ENCODE measurements around the gene OTUD5.

OTUD5 gene, protein sequence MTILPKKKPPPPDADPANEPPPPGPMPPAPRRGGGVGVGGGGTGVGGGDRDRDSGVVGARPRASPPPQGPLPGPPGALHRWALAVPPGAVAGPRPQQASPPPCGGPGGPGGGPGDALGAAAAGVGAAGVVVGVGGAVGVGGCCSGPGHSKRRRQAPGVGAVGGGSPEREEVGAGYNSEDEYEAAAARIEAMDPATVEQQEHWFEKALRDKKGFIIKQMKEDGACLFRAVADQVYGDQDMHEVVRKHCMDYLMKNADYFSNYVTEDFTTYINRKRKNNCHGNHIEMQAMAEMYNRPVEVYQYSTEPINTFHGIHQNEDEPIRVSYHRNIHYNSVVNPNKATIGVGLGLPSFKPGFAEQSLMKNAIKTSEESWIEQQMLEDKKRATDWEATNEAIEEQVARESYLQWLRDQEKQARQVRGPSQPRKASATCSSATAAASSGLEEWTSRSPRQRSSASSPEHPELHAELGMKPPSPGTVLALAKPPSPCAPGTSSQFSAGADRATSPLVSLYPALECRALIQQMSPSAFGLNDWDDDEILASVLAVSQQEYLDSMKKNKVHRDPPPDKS

DNA sequence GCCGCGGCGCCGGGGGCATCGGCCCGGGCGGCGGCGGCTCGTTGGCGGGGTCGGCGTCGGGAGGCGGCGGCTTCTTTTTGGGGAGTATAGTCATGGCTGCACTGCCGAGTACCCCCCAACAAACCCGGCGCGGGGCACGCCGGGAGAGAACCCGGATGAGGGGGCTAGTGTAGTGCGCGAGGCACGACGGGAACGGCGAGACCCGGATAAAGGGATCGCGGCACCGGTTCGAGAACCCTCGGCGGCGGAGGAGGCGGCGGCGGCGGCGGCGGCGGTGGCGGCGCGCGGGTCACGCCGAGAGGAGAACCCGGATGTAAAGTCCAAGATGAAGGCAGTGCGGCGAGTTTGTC, at the start of gene OTUD5:
Gene OTUD5 (minus strand): TSS at position 131 of the 350 bp plus-strand sequence. CDS start 37 bp downstream, at position 94.
- Histone ChIP-seq H3K27me3 (ENCODE audit: control insufficient read depth, insufficient read depth, low read length) (no peaks in the 10 kb centered on the region), H3K4me1 (peaks cover 14% of the 10 kb centered on the region), H3K4me3 (ENCODE audit: low read depth, low read length) (peak within 1 kb of the TSS; percentile 88), H3K27ac (peak within 1 kb of the TSS; percentile 98), H3K4me2 (ENCODE audit: low read length) (peak within 1 kb of the TSS; percentile 85), H3K9ac (no peak within 1 kb of the TSS), H3K79me2 (peaks cover 34% of the 10 kb centered on the region), H3K36me3 (ENCODE audit: control insufficient read depth, insufficient read depth, low read length) (no peaks in the 10 kb centered on the region), H2AFZ (peak within 1 kb of the TSS; percentile 43), H3K9me3 (ENCODE audit: control insufficient read depth, low read length) (no peaks in the 10 kb centered on the region)
- TF ChIP-seq, protein P1, sequence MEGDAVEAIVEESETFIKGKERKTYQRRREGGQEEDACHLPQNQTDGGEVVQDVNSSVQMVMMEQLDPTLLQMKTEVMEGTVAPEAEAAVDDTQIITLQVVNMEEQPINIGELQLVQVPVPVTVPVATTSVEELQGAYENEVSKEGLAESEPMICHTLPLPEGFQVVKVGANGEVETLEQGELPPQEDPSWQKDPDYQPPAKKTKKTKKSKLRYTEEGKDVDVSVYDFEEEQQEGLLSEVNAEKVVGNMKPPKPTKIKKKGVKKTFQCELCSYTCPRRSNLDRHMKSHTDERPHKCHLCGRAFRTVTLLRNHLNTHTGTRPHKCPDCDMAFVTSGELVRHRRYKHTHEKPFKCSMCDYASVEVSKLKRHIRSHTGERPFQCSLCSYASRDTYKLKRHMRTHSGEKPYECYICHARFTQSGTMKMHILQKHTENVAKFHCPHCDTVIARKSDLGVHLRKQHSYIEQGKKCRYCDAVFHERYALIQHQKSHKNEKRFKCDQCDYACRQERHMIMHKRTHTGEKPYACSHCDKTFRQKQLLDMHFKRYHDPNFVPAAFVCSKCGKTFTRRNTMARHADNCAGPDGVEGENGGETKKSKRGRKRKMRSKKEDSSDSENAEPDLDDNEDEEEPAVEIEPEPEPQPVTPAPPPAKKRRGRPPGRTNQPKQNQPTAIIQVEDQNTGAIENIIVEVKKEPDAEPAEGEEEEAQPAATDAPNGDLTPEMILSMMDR (IDR thresholded peaks at IDR 0.05) = no peak

DNA sequence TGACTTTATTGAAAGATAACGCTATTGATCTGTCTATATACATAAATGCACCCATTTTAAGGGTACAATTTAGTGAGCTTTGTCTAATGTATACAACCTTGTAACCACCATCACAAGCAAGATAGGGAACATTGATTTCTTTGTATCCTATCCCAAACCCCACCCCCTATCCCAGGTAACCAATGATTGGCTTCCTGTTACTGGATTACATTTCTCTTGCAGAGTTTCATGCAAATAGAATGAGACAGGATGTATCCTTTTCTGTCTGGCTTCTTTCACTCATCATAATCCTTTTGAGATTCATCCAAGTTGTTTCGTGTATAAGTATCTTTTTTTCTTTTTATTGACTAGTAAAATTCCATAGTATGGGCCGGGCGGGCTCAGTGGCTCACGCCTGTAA, 46.3 kb upstream of the OTUD5 start:
- Histone ChIP-seq H3K79me2 (peaks cover 2% of the 10 kb centered on the region), H3K9ac (no peak overlapping the region), H2AFZ (no peak overlapping the region), H3K4me2 (ENCODE audit: low read length) (no peak overlapping the region), H3K36me3 (ENCODE audit: control insufficient read depth, insufficient read depth, low read length) (no peaks in the 10 kb centered on the region), H3K27me3 (ENCODE audit: control insufficient read depth, insufficient read depth, low read length) (no peaks in the 10 kb centered on the region), H3K4me1 (no peaks in the 10 kb centered on the region), H3K4me3 (ENCODE audit: low read depth, low read length) (no peak overlapping the region), H3K9me3 (ENCODE audit: control insufficient read depth, low read length) (no peaks in the 10 kb centered on the region), H3K27ac (no peak overlapping the region)
- TF ChIP-seq, protein P1 (IDR thresholded peaks at IDR 0.05) = no peak

DNA sequence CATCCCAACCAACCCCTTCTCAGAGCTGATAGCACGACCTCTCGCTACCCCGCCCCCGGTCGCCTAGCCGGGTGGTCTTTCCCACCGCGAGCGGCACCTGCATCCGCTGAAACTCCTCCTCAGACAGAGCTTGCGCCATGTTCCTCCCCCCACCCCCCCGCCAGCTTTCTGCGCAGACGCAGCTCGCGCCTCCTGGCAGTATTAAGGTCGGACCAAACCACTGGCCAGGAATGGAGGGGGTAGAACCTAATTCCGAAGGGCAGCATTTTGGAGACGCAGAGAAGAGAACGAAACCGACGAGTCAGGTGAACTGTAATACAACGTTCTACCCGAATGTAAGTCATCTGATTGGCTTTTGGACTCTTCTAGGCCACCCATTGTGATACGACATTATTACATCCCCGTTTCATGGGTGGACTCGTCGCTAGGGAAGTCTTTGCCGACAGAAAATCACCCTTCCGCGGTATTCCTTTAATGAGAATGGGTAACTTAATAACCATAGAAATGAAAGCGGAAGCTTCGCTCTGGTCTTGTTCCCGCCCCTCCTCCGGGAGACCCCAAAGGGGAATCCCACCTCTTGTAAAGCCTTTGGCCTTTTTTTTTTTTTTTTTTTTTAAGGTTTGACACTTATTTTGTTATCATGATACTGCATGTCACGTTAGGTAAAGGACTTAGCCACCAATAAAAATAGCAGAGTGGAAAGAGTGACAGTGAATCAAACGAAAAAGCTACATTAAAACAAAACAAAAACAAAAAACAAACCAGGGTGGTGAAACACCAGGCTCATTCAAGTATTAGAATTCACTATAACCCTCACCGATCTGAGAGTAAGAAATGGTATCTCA, 44.9 kb upstream of the OTUD5 start, which contains the start of gene GRIPAP1:
Gene GRIPAP1 (minus strand): TSS at position 174 of the 845 bp plus-strand sequence. CDS start 35 bp downstream, at position 139.
- Histone ChIP-seq H3K27me3 (ENCODE audit: control insufficient read depth, insufficient read depth, low read length) (no peaks in the 10 kb centered on the region), H3K4me2 (ENCODE audit: low read length) (peak within 1 kb of the TSS; percentile 77), H3K4me3 (ENCODE audit: low read depth, low read length) (peak within 1 kb of the TSS; percentile 84), H3K9ac (peak within 1 kb of the TSS; percentile 35), H3K27ac (peak within 1 kb of the TSS; percentile 74), H3K4me1 (no peaks in the 10 kb centered on the region), H2AFZ (peak within 1 kb of the TSS; percentile 80), H3K9me3 (ENCODE audit: control insufficient read depth, low read length) (no peaks in the 10 kb centered on the region), H3K79me2 (peaks cover 2% of the 10 kb centered on the region), H3K36me3 (ENCODE audit: control insufficient read depth, insufficient read depth, low read length) (no peaks in the 10 kb centered on the region)
- TF ChIP-seq, protein P1 (IDR thresholded peaks at IDR 0.05) = no peak

DNA sequence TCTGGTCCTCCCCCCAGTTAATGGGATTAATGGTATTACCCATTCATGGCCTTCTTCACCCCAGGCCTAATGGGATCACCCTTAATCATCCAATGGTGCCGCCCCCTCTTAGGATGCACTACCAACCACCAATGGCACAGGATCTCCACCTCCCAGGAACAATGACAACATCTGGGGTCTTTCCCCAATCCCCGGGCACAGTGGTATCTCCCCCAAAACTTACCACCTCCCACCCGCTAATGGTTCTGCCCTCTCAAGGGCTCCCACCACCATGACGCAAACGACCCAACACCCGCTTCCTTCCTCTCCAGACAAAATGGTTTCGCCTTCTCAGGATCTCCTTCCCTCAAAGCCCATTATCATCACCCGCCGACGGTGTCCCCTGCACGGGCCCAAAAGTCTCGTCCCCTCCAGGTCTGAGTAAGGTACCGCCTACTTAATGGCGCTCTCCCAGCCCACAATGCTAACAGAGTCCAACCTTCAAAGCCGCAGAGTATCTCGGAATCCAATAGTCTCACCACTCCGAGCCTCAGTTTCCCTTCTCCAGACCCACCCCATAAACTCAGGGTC, 44.2 kb upstream of the OTUD5 start:
- Histone ChIP-seq H2AFZ (peak overlapping the region; percentile 80), H3K4me2 (ENCODE audit: low read length) (peak overlapping the region; percentile 77), H3K9ac (peak overlapping the region; percentile 35), H3K4me3 (ENCODE audit: low read depth, low read length) (peak overlapping the region; percentile 84), H3K9me3 (ENCODE audit: control insufficient read depth, low read length) (no peaks in the 10 kb centered on the region), H3K36me3 (ENCODE audit: control insufficient read depth, insufficient read depth, low read length) (no peaks in the 10 kb centered on the region), H3K4me1 (no peaks in the 10 kb centered on the region), H3K27ac (peak overlapping the region; percentile 74), H3K27me3 (ENCODE audit: control insufficient read depth, insufficient read depth, low read length) (no peaks in the 10 kb centered on the region), H3K79me2 (peaks cover 2% of the 10 kb centered on the region)
- TF ChIP-seq, protein P1 (IDR thresholded peaks at IDR 0.05) = no peak
